Measurements from ENCODE around the gene SNRPE. TPM values are rescaled to one million over a fixed set of nuclear protein-coding genes. Genes with fewer than 3 reads are reported as not detected.
A peak's percentile ranks its signal among the peaks of the same experiment; 100 is the strongest.
"Not testable (repeated sequence)": the region's sequence is repeated elsewhere in the genome, so short reads cannot be mapped to it uniquely, and the experiment has no call there.

The SNRPE gene
- total RNA-seq, 1 experiment from 2014 or later, result 217 TPM

DNA sequence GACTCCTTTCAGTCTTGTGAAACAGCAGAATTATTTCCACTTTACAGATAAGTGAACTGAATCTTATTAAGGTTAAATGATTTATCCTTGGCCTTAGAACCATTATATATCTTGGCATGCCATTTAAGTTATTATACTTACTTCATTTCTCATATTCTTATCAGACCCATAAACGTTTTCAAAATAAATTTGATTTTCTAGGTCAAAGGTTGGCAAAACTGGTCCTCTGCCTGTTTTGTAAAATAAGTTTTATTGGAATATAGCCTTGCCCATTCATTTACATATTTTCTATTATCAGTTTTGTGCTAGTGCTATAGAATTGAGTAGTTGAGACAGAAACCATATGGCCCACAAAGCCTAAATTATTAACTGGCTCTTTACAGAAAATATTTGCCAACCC lies 32.9 kb upstream of the SNRPE start:
- in situ Hi-C loops (cut with HindIII; ENCODE audit: low pct_unique_long_range_greater_than_20kb, low sequenced_read_pairs), result no loop called here
- ATAC-seq, result no peak
- ChIA-PET CTCF (no interaction called here), POLR2A (no interaction called here)
- Histone ChIP-seq H3K4me1 (ENCODE audit: control insufficient read depth, insufficient read depth, low read length) (no peaks in the 10 kb centered on the region), H3K27ac (ENCODE audit: low read length) (no peak overlapping the region), H3K9me3 (ENCODE audit: control insufficient read depth, insufficient read depth, low read depth, low read length) (no peaks in the 10 kb centered on the region), H3K36me3 (ENCODE audit: control insufficient read depth, insufficient read depth, low read length) (peaks cover 52% of the 10 kb centered on the region), H3K27me3 (ENCODE audit: control insufficient read depth, insufficient read depth, low read length) (no peaks in the 10 kb centered on the region), H3K4me3 (ENCODE audit: low read depth in 2 of 2, low read length in 2 of 2) (no peak overlapping the region)
- no peak for DNase-seq (ENCODE audit: low read depth, low spot score)
- intact Hi-C loops (cut with micrococcal nuclease; ENCODE audit: unreplicated experiment), result no loop called here
- no TSS peak for BruUV-seq (replicated peaks)
- TF ChIP-seq, protein P1, sequence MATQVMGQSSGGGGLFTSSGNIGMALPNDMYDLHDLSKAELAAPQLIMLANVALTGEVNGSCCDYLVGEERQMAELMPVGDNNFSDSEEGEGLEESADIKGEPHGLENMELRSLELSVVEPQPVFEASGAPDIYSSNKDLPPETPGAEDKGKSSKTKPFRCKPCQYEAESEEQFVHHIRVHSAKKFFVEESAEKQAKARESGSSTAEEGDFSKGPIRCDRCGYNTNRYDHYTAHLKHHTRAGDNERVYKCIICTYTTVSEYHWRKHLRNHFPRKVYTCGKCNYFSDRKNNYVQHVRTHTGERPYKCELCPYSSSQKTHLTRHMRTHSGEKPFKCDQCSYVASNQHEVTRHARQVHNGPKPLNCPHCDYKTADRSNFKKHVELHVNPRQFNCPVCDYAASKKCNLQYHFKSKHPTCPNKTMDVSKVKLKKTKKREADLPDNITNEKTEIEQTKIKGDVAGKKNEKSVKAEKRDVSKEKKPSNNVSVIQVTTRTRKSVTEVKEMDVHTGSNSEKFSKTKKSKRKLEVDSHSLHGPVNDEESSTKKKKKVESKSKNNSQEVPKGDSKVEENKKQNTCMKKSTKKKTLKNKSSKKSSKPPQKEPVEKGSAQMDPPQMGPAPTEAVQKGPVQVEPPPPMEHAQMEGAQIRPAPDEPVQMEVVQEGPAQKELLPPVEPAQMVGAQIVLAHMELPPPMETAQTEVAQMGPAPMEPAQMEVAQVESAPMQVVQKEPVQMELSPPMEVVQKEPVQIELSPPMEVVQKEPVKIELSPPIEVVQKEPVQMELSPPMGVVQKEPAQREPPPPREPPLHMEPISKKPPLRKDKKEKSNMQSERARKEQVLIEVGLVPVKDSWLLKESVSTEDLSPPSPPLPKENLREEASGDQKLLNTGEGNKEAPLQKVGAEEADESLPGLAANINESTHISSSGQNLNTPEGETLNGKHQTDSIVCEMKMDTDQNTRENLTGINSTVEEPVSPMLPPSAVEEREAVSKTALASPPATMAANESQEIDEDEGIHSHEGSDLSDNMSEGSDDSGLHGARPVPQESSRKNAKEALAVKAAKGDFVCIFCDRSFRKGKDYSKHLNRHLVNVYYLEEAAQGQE (IDR thresholded peaks at IDR 0.05; ENCODE audit: insufficient read depth in 1 of 2, low read depth in 2 of 2, low read length in 1 of 2), result no peak
- TF ChIP-seq TCF7L2 (IDR thresholded peaks at IDR 0.05; ENCODE audit: low read depth, low read length), result no peak
- no peak for TF ChIP-seq SIN3A (IDR thresholded peaks at IDR 0.05; ENCODE audit: borderline replicate concordance, insufficient read depth, low read depth, low read length)
- TF ChIP-seq, protein P2, sequence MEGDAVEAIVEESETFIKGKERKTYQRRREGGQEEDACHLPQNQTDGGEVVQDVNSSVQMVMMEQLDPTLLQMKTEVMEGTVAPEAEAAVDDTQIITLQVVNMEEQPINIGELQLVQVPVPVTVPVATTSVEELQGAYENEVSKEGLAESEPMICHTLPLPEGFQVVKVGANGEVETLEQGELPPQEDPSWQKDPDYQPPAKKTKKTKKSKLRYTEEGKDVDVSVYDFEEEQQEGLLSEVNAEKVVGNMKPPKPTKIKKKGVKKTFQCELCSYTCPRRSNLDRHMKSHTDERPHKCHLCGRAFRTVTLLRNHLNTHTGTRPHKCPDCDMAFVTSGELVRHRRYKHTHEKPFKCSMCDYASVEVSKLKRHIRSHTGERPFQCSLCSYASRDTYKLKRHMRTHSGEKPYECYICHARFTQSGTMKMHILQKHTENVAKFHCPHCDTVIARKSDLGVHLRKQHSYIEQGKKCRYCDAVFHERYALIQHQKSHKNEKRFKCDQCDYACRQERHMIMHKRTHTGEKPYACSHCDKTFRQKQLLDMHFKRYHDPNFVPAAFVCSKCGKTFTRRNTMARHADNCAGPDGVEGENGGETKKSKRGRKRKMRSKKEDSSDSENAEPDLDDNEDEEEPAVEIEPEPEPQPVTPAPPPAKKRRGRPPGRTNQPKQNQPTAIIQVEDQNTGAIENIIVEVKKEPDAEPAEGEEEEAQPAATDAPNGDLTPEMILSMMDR (IDR thresholded peaks at IDR 0.05), result no peak
- no peak for TF ChIP-seq POLR2AphosphoS5 (IDR thresholded peaks at IDR 0.05; ENCODE audit: low read depth, low read length)

DNA sequence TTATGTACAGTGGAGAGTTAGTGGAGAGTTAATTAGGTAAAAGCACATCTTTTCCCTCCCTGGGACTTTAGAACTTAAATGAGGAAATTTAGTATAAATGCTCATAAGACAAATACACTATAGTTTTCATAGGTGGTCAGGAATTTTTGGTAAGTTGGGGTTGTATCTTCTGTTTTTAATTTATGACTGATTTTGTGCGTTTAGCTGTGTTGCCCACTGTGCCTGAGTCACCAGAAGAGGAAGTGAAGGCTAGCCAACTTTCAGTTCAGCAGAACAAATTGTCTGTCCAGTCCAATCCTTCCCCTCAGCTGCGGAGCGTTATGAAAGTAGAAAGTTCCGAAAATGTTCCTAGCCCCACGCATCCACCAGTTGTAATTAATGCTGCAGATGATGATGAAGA lies 32.2 kb upstream of the SNRPE start:
- ATAC-seq; H3K9me3 ChIP-seq (ENCODE audit: control insufficient read depth, insufficient read depth, low read depth, low read length); DNase-seq (ENCODE audit: low read depth, low spot score); H3K27ac ChIP-seq (ENCODE audit: low read length); BruUV-seq (replicated peaks); in situ Hi-C loops (cut with HindIII; ENCODE audit: low pct_unique_long_range_greater_than_20kb, low sequenced_read_pairs); POLR2A ChIA-PET; CTCF ChIA-PET; H3K4me3 ChIP-seq (ENCODE audit: low read depth in 2 of 2, low read length in 2 of 2); H3K27me3 ChIP-seq (ENCODE audit: control insufficient read depth, insufficient read depth, low read length); intact Hi-C loops (cut with micrococcal nuclease; ENCODE audit: unreplicated experiment); H3K4me1 ChIP-seq (ENCODE audit: control insufficient read depth, insufficient read depth, low read length): not testable (repeated sequence)
- peaks cover 56% of the 10 kb centered on the region for H3K36me3 ChIP-seq (ENCODE audit: control insufficient read depth, insufficient read depth, low read length)

DNA sequence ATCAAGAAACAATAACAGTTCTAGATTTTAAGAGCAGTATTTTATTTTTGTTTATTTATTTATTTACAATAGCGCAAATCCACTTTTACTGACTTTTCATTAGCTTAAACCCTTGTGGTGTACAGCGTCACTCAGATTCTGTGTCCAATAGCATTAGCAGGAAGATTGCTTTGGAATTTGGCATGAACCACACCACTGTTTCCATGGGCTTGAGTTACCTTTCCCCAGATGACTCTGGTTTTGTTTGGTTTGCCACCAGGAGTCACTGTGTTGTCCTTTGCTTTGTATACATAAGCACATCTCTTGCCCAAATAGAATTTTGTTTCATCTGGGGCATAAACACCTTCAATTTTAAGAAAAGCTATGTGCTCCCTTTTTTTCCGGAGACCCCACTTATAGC lies 25.9 kb upstream of the SNRPE start:
- H3K4me1 ChIP-seq (ENCODE audit: control insufficient read depth, insufficient read depth, low read length), result no peaks in the 10 kb centered on the region
- intact Hi-C loops (cut with micrococcal nuclease; ENCODE audit: unreplicated experiment) (no loop called here), in situ Hi-C loops (cut with HindIII; ENCODE audit: low pct_unique_long_range_greater_than_20kb, low sequenced_read_pairs) (no loop called here)
- H3K4me3 ChIP-seq (ENCODE audit: low read depth in 2 of 2, low read length in 2 of 2), result no peak overlapping the region
- no peak overlapping the region for H3K27ac ChIP-seq (ENCODE audit: low read length)
- CTCF ChIA-PET, result no interaction called here
- DNase-seq (ENCODE audit: low read depth, low spot score) (no peak), ATAC-seq (no peak)
- no peaks in the 10 kb centered on the region for H3K27me3 ChIP-seq (ENCODE audit: control insufficient read depth, insufficient read depth, low read length)
- BruUV-seq (replicated peaks), result TSS peak; percentile 45
- POLR2A ChIA-PET, result no interaction called here
- no peak for TF ChIP-seq TCF7L2 (IDR thresholded peaks at IDR 0.05; ENCODE audit: low read depth, low read length)
- TF ChIP-seq, protein P2 (IDR thresholded peaks at IDR 0.05), result peak; percentile 41; the same call in 1 of the 2 replicates
- peaks cover 32% of the 10 kb centered on the region for H3K36me3 ChIP-seq (ENCODE audit: control insufficient read depth, insufficient read depth, low read length)
- no peaks in the 10 kb centered on the region for H3K9me3 ChIP-seq (ENCODE audit: control insufficient read depth, insufficient read depth, low read depth, low read length)

Measured in Panc1 (cell line).